WI38 (cell line): Measurements from ENCODE around the gene NFIA.
A peak's percentile ranks its signal among the peaks of the same experiment; 100 is the strongest.

Experiments
- H3K4me3 ChIP-seq: 2 replicates; pipeline ENCODE4 v1.5.1; 2011; ENCODE audit warnings: low read depth, mild to moderate bottlenecking, control low read depth, low read length
- TF ChIP-seq, protein P1 (sequence below): IDR thresholded peaks from 2 replicates; pipeline ENCODE4 v1.5.1; 2012; ENCODE audit warnings: low read depth, mild to moderate bottlenecking, control low read depth, low read length

NFIA gene

DNA sequence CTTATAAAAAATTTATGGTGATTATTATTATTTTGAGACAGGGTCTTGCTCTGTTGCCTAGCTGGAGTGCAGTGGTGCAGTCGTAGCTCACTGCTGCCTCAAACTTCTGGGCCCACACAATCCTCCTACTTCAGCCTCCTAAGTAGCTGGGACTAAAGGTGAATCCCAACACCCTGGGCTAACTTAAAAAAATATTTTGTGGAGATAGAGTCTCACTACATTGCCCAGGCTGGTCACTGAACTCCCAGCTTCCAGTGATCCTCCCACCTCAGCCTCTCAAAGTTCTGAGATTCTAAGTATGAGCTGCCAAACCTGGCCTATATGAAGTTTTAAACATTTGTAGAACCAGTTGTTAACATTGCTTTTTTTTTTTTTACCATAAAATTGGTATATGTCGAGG lies 18.2 kb downstream of the NFIA start:
- TF ChIP-seq, protein P1, sequence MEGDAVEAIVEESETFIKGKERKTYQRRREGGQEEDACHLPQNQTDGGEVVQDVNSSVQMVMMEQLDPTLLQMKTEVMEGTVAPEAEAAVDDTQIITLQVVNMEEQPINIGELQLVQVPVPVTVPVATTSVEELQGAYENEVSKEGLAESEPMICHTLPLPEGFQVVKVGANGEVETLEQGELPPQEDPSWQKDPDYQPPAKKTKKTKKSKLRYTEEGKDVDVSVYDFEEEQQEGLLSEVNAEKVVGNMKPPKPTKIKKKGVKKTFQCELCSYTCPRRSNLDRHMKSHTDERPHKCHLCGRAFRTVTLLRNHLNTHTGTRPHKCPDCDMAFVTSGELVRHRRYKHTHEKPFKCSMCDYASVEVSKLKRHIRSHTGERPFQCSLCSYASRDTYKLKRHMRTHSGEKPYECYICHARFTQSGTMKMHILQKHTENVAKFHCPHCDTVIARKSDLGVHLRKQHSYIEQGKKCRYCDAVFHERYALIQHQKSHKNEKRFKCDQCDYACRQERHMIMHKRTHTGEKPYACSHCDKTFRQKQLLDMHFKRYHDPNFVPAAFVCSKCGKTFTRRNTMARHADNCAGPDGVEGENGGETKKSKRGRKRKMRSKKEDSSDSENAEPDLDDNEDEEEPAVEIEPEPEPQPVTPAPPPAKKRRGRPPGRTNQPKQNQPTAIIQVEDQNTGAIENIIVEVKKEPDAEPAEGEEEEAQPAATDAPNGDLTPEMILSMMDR: no peak
- H3K4me3 ChIP-seq: no peak overlapping the region

DNA sequence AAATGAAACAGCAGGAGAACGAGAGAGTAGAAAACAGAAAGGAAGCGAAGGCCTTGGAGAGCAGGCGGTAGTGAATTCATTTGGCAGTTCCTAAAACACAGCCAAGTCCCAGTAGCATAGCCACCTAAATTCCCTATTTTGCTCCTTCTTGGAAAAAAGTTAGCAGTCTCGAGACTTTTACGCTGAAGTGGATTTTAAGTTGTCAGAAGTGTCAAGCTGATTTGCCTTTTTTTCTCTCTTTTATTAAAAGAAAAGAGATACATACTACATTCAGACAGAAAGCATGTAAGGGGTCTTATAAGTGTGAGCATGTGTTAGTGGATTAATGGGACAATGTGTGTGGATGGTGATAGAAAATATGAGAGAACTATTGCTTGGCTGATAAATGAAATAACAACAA lies 19.2 kb downstream of the NFIA start:
- TF ChIP-seq, protein P1: no peak
- H3K4me3 ChIP-seq: peak overlapping the region; percentile 25; the same call in 1 of the 2 replicates

DNA sequence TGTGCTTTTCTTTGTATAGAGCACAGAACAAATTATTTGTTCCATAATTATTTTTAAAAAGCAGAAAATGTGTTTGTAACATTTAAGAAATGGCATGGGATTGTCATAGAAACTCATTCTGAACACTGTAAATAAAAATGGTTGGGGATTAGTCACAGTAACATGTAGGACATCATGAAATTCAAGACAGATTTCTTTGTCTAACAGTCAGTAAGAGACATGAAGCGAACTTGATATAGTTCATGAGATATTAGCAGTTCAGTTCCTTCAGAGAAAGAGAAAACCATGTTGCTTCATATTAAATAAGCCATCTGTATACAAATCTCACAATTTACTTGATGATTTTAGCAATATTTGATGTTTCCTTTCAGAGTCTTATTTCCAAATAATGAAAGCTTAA lies 19.7 kb downstream of the NFIA start:
- no peak overlapping the region for H3K4me3 ChIP-seq
- TF ChIP-seq, protein P1: no peak

DNA sequence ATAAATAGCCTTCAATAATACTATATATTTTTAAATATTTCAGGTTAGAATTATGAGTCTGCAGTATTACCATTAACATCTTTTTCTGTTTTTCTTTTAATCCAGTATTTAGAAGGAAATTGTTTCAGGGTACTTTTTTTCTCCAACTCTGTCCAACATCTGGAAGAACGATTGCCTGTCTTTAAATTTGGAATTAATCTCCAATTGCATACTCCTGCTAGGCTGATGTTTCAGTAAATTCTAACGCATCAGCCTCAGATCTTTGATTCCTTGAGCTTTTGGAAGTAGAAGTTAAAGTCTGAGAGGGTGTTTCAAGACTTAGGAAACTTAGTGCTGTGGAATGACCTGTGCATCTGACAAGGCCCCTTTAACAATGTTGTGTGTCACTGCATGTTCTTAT lies 20.3 kb downstream of the NFIA start:
- no peak overlapping the region for H3K4me3 ChIP-seq
- TF ChIP-seq, protein P1: no peak

DNA sequence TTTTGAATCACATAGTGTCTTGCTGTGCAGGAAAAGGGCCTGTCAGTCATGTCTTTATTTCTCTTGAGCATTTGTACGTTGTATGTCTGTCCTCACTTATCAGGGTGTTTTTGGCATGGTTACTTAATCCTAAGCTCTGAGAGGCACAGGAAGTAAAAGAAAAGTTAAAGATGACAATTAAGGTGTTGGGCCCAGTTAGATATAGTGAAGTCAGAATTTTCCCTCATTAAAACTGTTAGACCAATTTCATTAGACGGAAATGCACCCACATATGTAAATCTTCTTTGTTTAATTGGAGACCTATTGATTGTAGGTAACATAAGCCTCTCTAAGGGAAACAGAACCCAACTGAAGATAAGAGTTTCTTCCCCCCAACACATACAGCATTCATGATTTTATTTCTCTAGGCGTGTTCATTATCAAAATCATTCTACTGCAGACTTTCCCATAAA lies 21.9 kb downstream of the NFIA start:
- TF ChIP-seq, protein P1: no peak
- H3K4me3 ChIP-seq: no peak overlapping the region

DNA sequence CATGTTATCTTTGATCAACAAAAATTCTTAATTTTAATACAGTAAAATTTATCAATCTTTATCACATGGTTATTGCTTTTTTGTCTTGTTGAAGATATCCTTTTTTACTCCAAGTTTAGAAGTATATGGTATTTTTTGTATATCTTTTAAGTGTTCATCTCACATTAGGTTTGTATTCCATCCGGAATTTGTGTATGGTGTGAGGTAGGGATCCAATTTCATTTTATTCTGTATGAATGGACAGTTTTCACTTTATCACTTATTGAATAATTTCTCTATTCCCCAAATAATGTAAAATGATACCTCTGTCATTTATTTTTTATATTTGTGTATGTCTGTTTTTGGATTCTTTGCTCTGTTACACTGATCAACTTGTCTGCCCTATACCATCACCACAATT lies 25.3 kb downstream of the NFIA start:
- H3K4me3 ChIP-seq: no peak overlapping the region
- TF ChIP-seq, protein P1: no peak

DNA sequence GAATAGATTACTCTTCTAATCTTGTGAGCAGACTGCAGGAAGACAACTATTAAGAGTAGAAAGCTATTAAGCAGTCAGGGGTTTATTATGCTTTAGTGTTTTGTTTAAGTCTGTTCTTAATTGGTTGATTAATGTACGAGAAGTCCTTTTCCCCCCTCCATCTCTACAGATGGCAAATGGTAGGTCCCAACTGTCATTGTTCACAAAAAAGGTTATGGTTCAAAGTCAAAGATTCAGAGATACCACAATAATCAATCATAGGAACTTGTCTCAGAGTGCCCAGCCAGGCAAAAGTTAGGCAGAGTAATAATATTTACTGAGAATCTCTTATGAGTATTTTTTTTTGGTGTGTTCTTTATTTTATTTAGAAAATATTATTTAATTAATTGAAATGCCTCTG lies 26.8 kb downstream of the NFIA start:
- H3K4me3 ChIP-seq: no peak overlapping the region
- TF ChIP-seq, protein P1: no peak
